ENCODE measurements around the gene MEN1. TPM values are rescaled to one million over a fixed set of nuclear protein-coding genes. Genes with fewer than 3 reads are reported as not detected.

Gene MEN1
- total RNA-seq, 1 donor from 2014 or later = 11.8 TPM

DNA sequence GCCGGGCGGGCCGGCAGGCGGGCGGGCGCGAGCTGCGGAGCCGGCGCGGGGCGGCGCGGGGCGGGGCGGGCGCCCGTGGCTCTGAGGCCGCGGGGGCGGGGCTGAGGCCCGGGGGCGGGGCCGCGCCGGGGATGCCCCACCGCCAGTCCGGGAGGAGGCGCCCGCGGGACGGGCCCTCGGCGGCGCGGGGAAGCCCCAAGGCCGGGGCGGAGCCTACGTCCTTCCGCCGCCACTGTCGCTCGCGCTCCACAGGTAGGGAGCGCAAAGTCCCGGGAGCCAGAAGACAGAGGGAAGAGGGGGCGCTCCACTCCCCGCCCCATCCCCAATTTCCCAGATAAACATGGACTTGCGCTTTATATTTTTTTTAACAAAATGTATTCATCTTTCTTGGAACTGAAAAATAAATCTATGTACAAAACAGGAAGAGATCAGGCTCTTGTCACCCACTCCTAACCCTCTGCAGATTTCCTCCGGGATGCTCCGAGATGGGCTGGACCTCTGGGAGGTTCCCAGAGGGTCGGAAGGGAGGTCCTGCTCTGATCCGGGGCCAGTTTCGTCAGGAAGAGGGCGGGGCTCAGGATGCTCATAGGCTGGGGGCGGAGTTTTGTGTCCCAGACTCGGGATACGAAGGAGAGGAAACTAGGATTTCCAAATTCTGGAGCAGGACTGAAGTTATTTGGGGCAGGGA is 7.0 kb downstream of the MEN1 start, which contains the start of gene MAP4K2:
TSS of gene MAP4K2 (minus strand) at position 57 of the 688 bp plus-strand sequence. CDS start 65 bp downstream, outside the sequence.
- DNase-seq (ENCODE audit: low spot score in 2 of 2) = peak; percentile 97 to 98
- FAIRE-seq = no peak

- no peak for FAIRE-seq
- DNase-seq (ENCODE audit: low spot score in 2 of 2) = no peak
These were observed 7.8 kb downstream of the MEN1 start for GRCh38 chr11:64802370-64803157.

DNA sequence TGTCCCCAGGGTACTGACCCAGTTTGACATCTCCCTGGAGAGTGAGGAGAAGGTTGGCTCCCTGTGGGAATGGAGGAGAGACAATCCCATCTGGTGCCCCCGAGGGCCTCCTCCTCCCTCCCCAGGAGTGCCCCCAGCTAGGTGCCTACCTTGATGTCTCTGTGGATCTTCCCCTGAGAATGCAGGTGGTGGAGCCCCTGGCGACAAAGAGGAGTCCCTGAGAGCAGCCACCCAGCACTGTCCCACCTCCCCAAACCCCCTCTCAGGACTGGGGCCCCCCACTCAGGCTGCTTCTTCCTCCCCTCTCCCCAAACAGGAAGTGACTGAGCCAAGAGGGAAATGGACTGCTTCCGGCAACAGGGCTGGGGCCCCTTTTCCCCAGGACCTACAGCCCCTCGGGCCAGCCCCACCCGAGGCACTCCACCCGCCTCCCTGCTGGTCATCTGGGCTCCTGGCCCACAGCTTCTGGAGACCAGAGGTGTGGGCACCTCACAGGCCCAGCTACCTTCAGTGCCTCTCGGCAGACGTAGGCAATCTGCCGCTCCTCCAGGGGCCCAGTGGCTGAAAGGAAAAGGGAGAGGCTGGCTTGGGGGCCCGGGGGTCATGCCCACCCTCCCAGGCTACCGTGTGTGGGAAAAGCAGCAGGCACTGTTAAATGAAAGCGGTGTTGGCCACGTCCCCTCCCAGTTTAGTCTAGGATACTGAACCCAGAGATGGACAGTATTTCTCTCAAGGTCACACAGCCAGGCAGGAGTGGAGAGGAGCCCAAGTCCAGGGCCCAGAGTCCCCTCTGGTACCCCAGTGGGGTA is 8.6 kb downstream of the MEN1 start:
- no peak for DNase-seq (ENCODE audit: low spot score in 2 of 2)
- FAIRE-seq = no peak

- no peak for DNase-seq (ENCODE audit: low spot score in 2 of 2)
- FAIRE-seq = no peak
These were observed 9.2 kb downstream of the MEN1 start for GRCh38 chr11:64801158-64801464.

- DNase-seq (ENCODE audit: low spot score in 2 of 2) = no peak
- FAIRE-seq = no peak
These were observed 9.8 kb downstream of the MEN1 start for GRCh38 chr11:64800303-64801157.

GRCh38 chr11:64799623-64800302 is 10.6 kb downstream of the MEN1 start:
- no peak for DNase-seq (ENCODE audit: low spot score in 2 of 2)

DNA sequence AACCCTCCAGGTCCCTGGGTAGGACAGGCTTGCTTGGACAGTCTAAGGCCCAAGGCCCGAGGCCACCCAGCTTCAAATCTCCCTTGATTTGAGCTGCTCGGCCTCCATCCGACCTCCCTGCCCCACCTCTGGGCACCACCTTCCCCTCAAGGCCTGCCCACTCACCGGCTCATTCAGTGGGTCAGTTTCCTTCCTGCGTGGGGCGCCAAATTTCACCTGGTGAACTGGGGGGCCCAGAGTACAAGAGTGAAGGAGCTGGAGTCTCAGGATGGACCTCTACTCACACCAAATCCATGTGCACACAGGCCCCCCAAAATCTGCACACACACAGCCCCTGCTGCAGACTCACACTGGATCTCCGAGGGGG is 11.1 kb downstream of the MEN1 start:
- FAIRE-seq = no peak
- DNase-seq (ENCODE audit: low spot score in 2 of 2) = no peak

More at GRCh38 chr11:64799623-64800302, 10.6 kb downstream of the MEN1 start:
- no peak for FAIRE-seq

DNA sequence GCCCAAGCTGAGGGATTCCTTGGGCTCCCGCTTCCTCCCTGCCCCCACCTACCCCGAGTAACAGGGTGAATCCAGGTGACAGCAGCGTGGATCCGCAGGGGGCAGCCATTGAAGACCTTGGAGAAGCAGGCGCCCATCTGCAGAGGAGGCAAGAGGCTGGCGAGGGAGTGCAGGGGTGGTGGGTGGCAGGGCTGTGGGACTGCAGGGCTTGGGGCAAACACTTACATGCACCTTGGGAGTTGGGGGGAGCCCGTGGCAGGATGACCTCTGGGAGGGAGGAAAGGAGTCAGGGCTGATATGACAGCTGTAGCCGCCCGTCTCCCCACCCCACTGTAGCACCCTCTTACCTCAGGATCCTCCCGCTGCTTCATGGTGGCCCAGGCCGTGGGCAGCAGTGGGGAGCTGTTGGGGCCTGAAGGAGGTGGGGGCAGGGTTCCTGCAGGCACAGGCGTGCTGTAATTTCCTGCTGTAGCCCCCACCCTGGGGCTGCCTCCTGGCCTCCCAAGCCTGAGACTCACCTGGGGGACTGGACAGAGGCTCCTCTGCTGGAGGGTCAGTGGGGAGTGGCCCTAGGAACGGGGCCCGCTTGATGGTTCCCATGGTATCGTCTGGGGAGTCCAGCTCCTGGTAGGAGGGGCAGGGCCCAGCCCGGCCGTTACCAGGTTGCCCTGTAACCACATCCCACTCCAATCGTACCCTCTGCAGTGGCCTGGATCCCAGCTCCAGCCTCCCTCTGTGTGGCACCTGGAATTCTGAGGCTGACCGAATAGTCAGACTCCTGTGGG is 13.4 kb downstream of the MEN1 start:
- DNase-seq (ENCODE audit: low spot score in 2 of 2) (no peak), FAIRE-seq (no peak)

GRCh38 chr11:64796047-64796756 is 14.1 kb downstream of the MEN1 start:
- no peak for DNase-seq (ENCODE audit: low spot score in 2 of 2)
- no peak for FAIRE-seq

GRCh38 chr11:64794526-64794925 is 15.8 kb downstream of the MEN1 start:
- no peak for FAIRE-seq

DNA sequence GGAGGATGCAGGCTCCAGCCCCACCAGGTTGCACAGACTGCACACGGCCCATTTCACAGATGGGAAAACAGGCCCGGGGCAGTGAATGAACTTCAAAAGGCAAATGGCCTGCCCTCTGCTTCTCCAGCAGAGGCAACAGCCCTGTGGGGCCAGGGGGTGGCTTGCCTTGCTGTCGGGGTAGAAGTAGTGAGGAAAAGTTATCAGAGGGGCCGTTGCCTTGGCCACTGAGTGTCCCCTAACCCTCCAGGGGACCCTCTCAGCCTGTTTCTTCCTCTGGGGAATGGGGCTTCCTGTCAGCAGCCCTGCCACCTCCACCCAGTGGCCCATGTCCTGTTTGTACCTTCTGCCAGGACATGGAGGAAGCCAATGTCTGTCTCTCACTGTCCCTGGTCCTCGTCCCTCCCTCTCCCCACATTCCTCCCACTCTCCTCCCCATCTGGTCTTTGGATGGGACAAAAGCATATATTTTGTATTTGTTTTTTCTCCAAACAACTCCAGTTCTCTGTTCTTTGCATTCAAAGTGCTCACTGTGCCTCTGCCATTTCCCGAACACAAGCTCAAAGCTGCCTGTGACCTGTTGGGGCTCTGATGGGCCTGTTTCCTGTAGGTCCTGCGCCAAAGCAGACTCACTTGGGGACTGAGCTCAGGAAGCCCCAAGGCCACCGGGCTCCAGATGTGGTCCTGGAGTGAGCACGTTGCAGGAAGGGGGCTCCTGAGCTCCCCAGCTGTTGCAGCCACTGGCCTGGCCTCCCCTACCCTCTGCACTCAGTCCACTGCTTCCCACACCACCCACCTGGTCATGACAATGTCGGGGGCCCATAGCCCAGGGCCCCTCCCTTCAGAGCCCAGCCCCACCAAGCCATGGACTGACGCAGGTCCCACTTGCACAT is 16.8 kb downstream of the MEN1 start:
- FAIRE-seq (no peak), DNase-seq (ENCODE audit: low spot score in 2 of 2) (no peak)

More at GRCh38 chr11:64794526-64794925, 15.8 kb downstream of the MEN1 start:
- no peak for DNase-seq (ENCODE audit: low spot score in 2 of 2)

GRCh38 chr11:64792482-64792881 is 17.9 kb downstream of the MEN1 start:
- DNase-seq (ENCODE audit: low spot score in 2 of 2) (no peak), FAIRE-seq (no peak)

GRCh38 chr11:64791781-64792291 is 18.5 kb downstream of the MEN1 start:
- DNase-seq (ENCODE audit: low spot score in 2 of 2) = no peak
- no peak for FAIRE-seq

DNA sequence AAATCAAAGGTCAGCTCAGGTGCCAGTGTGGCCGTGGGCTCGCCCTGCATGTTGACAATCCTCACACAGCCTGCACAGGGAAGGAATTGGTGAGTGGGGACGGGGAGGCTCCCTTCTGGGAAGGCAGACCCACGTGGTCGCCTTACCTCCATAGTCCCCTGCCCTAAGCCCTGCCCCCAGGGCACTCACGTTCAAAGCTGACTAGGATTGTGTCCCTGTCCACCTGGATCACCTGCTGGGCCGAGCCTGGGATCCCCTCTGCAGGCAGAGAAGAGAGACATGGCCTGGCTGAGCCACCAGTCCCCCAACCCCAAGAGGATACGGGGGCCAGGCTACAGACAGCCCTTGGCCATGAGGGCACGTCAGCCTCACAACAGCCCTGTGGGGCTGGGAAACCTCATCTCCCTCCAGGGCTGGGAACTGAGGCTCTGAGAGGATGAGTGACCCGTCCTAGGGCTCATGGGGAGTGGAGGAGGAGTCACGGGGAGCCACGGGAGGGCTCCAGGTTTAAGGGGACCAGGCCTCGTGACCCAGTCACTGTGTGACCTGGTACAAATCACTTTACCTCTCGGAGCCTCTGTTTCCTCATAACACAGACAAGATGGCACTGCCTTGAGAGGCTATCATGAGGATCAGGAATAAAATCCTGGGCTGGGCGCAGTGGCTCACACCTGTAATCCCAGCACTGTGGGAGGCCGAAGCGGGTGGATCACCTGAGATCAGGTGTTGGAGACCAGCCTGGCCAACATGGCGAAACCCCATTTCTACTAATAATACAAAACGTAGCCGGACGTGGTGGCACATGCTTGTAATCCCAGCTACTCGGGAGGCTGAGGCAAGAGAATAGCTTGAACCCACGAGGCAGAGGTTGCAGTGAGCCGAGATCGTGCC is 19.9 kb downstream of the MEN1 start:
- FAIRE-seq (no peak), DNase-seq (ENCODE audit: low spot score in 2 of 2) (no peak)

DNA sequence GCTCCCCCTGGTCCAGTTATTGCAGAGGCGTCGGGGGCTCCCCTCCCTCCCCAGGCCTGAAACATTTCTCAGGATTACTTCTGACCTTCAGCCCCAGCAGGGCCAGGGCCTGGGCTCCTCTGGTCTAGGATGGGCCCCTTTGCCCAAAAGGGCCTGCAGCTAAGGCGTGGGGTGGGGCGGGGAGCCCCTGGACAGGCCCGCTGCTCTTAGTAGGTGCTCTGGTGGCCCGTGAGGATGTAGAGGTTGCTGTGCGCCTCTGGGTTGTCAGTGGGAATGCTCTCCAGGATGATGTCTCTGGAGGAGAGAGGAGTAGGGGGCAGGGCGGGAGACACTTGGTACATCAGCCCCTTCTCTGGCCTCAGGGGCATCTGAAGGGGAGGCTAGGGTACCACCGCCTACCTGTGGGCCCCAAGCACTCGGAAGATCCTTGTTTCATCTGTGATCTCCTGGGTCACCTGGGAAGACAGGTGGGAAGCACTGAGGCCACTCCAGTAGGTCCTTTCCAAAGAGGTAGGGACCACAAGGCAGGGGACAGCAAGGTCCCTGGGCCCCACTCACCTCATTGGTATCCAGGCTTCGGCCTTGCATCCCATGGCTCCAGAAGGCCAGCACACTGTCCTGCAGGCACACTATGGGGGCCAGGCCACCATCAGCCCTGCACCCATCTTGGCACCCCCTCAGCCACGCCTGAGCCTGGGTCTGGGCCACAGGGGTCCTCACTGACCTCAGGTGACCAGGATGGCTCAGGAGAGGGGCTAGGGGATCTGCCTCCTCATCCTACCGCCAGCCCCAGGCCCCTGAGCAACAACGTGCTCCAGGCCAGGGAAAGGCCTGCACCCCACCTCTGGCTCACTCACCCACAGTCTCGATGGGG is 20.8 kb downstream of the MEN1 start:
- FAIRE-seq = no peak
- no peak for DNase-seq (ENCODE audit: low spot score in 2 of 2)

Data from frontal cortex (tissue), 4 donors.